GM18861 (cell line): ENCODE measurements around the gene PRIMPOL.

Experiments used
- ATAC-seq: cut with Tn5 transposase; IDR thresholded peaks from one replicate; pipeline ENCODE4 v1.9.1; 2021; ENCODE audit not compliant: unreplicated experiment

Gene PRIMPOL

GRCh38 chr4:184666670-184667069 is 17.1 kb downstream of the PRIMPOL start:
- no peak for ATAC-seq

- ATAC-seq, result no peak
Measured at GRCh38 chr4:184668096-184668495, 18.6 kb downstream of the PRIMPOL start.

GRCh38 chr4:184668511-184669114 is 19.1 kb downstream of the PRIMPOL start:
- no peak for ATAC-seq

GRCh38 chr4:184669251-184669650 is 19.7 kb downstream of the PRIMPOL start:
- ATAC-seq, result no peak

- no peak for ATAC-seq
Measured at GRCh38 chr4:184671101-184671500, 21.6 kb downstream of the PRIMPOL start.

- ATAC-seq, result no peak
Measured at GRCh38 chr4:184672741-184673140, 23.2 kb downstream of the PRIMPOL start.

- ATAC-seq, result no peak
Measured at GRCh38 chr4:184674011-184674410, 24.5 kb downstream of the PRIMPOL start.

- ATAC-seq, result no peak
Measured at GRCh38 chr4:184675018-184675417, 25.5 kb downstream of the PRIMPOL start.

GRCh38 chr4:184675821-184676492 is 26.4 kb downstream of the PRIMPOL start:
- no peak for ATAC-seq

GRCh38 chr4:184680698-184681097 is 31.2 kb downstream of the PRIMPOL start:
- ATAC-seq, result no peak

GRCh38 chr4:184681916-184682315 is 32.4 kb downstream of the PRIMPOL start:
- no peak for ATAC-seq

GRCh38 chr4:184684491-184685189 is 35.1 kb downstream of the PRIMPOL start:
- ATAC-seq, result no peak

- no peak for ATAC-seq
Measured at GRCh38 chr4:184688005-184688404, 38.5 kb downstream of the PRIMPOL start.

GRCh38 chr4:184688447-184688846 is 38.9 kb downstream of the PRIMPOL start:
- no peak for ATAC-seq

- no peak for ATAC-seq
Measured at GRCh38 chr4:184689681-184690080, 40.1 kb downstream of the PRIMPOL start.

- no peak for ATAC-seq
Measured at GRCh38 chr4:184693056-184693455, 43.5 kb downstream of the PRIMPOL start.

GRCh38 chr4:184694412-184694956 is 44.9 kb downstream of the PRIMPOL start:
- no peak for ATAC-seq

- no peak for ATAC-seq
Measured at GRCh38 chr4:184695178-184695896, 45.8 kb downstream of the PRIMPOL start.

- no peak for ATAC-seq
Measured at GRCh38 chr4:184697956-184698355, 48.4 kb downstream of the PRIMPOL start.

GRCh38 chr4:184699941-184700340 is 50.4 kb downstream of the PRIMPOL start:
- ATAC-seq, result no peak

GRCh38 chr4:184702114-184702513 is 52.6 kb downstream of the PRIMPOL start:
- ATAC-seq, result no peak
